Lower lobe of right lung (tissue), 2 donors: ENCODE results near the gene CDON. TPM values are rescaled to one million over a fixed set of nuclear protein-coding genes. Genes with fewer than 3 reads are reported as not detected.

ENCODE experiments used
- ATAC-seq, 2 donors: fragments of 200-7000 bp; cut with Tn5 transposase; one replicate each; pipeline ENCODE4 v1.9.1; 2020 to 2022; ENCODE audit warnings: mild to moderate bottlenecking in 2 of 2, moderate library complexity in 2 of 2
- DNase-seq: peaks from one replicate; pipeline ENCODE4 v3.0.0-alpha.2; 2020
- H3K27ac ChIP-seq: fragments of 200-600 bp; one replicate; pipeline ENCODE4 v1.8.0; 2022
- H3K27me3 ChIP-seq: fragments of 200-600 bp; one replicate; pipeline ENCODE4 v1.8.0; 2022; ENCODE audit warnings: low read depth
- H3K36me3 ChIP-seq: fragments of 200-600 bp; one replicate; pipeline ENCODE4 v1.8.0; 2022; ENCODE audit warnings: mild to moderate bottlenecking
- H3K4me1 ChIP-seq: fragments of 200-600 bp; one replicate; pipeline ENCODE4 v1.8.0; 2022
- H3K4me3 ChIP-seq: fragments of 200-600 bp; one replicate; pipeline ENCODE4 v1.8.0; 2022; ENCODE audit warnings: mild to moderate bottlenecking
- H3K9me3 ChIP-seq: fragments of 200-600 bp; one replicate; pipeline ENCODE4 v1.8.0; 2022
- intact Hi-C: fragments of 100-400 bp; cut with DNase I; formaldehyde crosslinking; loops from one replicate; pipeline ENCODE4 v1.11.0; 2022
- total RNA-seq: library from RNA; stranded (reverse); fragmentation: NEBNext Ultra II Directional; extraction: Animal tissue kit (Norgen Biotek cat#: 25700); gene quantifications from one replicate; pipeline ENCODE4 v1.2.1, GENCODE V29; 2021
- TF ChIP-seq, protein P1 (sequence below): fragments of 200-600 bp; IDR thresholded peaks from one replicate; pipeline ENCODE4 v1.8.0; 2022; ENCODE audit warnings: antibody characterized with exemption, mild to moderate bottlenecking
- donor health status: DM: no; HTN: yes; CAD: no; lungs with severe emphysema.

The CDON gene
- total RNA-seq, 1 donor from 2014 or later: 18.5 TPM

DNA sequence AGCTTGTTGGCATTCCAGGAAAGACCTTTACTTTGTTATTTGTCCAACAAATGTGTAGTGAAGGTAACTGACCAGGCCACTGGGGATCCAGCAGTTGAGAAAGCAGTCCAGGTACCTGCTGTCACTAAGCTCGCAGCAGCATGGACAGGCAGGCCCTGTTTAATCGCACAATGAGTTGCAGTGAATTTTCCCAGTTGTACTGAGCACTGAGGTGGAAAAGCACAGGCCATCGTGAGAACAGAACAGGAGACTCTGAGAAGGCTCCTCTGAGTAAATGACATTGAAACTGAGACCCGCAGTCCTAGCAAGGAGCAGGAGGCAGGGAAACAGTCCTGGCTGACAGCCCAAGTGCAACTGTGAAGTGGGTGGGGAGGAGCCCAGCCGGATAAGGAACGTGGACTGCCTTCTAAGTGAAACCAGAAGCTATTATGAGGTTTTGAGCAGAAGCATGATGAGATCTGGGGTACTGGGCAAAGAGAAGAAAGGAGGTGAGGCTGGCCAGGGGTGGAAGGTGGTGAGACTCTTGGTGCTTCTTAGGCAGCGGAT is 39.8 kb upstream of the CDON start:
- peak; percentile 83 to 92 for ATAC-seq
- intact Hi-C loops: no loop called here
- H3K9me3 ChIP-seq: no peaks in the 10 kb centered on the region
- peak overlapping the region; percentile 51 for H3K27ac ChIP-seq
- no peaks in the 10 kb centered on the region for H3K27me3 ChIP-seq
- H3K36me3 ChIP-seq: no peaks in the 10 kb centered on the region
- peaks cover 10% of the 10 kb centered on the region for H3K4me1 ChIP-seq
- DNase-seq: peak; percentile 83
- TF ChIP-seq, protein P1, sequence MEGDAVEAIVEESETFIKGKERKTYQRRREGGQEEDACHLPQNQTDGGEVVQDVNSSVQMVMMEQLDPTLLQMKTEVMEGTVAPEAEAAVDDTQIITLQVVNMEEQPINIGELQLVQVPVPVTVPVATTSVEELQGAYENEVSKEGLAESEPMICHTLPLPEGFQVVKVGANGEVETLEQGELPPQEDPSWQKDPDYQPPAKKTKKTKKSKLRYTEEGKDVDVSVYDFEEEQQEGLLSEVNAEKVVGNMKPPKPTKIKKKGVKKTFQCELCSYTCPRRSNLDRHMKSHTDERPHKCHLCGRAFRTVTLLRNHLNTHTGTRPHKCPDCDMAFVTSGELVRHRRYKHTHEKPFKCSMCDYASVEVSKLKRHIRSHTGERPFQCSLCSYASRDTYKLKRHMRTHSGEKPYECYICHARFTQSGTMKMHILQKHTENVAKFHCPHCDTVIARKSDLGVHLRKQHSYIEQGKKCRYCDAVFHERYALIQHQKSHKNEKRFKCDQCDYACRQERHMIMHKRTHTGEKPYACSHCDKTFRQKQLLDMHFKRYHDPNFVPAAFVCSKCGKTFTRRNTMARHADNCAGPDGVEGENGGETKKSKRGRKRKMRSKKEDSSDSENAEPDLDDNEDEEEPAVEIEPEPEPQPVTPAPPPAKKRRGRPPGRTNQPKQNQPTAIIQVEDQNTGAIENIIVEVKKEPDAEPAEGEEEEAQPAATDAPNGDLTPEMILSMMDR: no peak
- no peak overlapping the region for H3K4me3 ChIP-seq

GRCh38 chr11:126101930-126102283 is 39.2 kb upstream of the CDON start:
- Histone ChIP-seq H3K27me3 (no peaks in the 10 kb centered on the region), H3K27ac (peak overlapping the region; percentile 51), H3K4me1 (peaks cover 10% of the 10 kb centered on the region), H3K36me3 (no peaks in the 10 kb centered on the region), H3K4me3 (no peak overlapping the region), H3K9me3 (no peaks in the 10 kb centered on the region)
- ATAC-seq: peak in 1 of 2 donors; percentile 2
- TF ChIP-seq, protein P1: no peak
- intact Hi-C loops: no loop called here
- DNase-seq: no peak

- intact Hi-C loops: no loop called here
- Histone ChIP-seq H3K36me3 (no peaks in the 10 kb centered on the region), H3K27me3 (no peaks in the 10 kb centered on the region), H3K4me1 (peaks cover 10% of the 10 kb centered on the region), H3K9me3 (no peaks in the 10 kb centered on the region), H3K27ac (peak overlapping the region; percentile 51), H3K4me3 (no peak overlapping the region)
- ATAC-seq: no peak
- DNase-seq: no peak
- TF ChIP-seq, protein P1: no peak
Observed at GRCh38 chr11:126101251-126101929, 38.7 kb upstream of the CDON start.

- Histone ChIP-seq H3K4me1 (peaks cover 10% of the 10 kb centered on the region), H3K27me3 (no peaks in the 10 kb centered on the region), H3K27ac (no peak overlapping the region), H3K36me3 (no peaks in the 10 kb centered on the region), H3K4me3 (no peak overlapping the region), H3K9me3 (no peaks in the 10 kb centered on the region)
- TF ChIP-seq, protein P1: no peak
- intact Hi-C loops: no loop called here
- DNase-seq (no peak), ATAC-seq (no peak)
Observed at GRCh38 chr11:126100716-126101115, 38.0 kb upstream of the CDON start.

DNA sequence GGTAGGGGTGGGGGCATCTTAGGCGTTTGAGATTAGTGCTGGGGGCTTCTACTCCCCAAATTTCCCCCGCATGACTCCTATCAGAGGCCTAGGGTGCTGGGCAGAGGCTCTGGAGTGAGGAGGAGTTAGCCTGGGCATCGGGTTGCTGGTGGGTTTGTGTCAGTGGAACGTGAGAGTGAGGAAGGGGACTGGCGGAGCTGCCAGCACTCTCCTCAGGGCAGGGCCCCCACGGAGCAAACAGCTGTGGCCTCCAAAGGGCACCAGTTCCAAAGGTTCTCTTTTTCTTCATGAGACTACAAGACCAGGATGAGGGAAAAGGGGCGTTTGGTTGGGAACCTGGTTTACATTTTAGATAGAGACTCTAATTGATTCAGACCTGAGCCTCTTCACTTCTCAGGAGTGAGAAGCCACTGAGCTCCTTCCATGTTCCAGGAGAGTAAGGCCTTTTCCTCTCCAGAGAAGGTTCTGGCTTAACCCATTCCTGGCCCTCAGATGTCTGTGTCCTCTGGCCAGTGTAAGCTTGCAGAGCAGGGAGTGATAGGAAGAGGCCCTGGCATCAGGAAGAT is 35.6 kb upstream of the CDON start:
- TF ChIP-seq, protein P1: no peak
- no peaks in the 10 kb centered on the region for H3K36me3 ChIP-seq
- H3K27ac ChIP-seq: no peak overlapping the region
- ATAC-seq: no peak
- H3K9me3 ChIP-seq: no peaks in the 10 kb centered on the region
- intact Hi-C loops: no loop called here
- peaks cover 10% of the 10 kb centered on the region for H3K4me1 ChIP-seq
- no peak for DNase-seq
- no peaks in the 10 kb centered on the region for H3K27me3 ChIP-seq
- H3K4me3 ChIP-seq: no peak overlapping the region
